NCI-H82 treated with DMSO at 0.1 percent for 48 hours (cell line): Measurements from ENCODE around the gene ZNF292.
"Not testable (repeated sequence)": the region's sequence is repeated elsewhere in the genome, so short reads cannot be mapped to it uniquely, and the experiment has no call there.

Experiments
- DNase-seq: peaks from one replicate; lab custom pipeline; 2025; ENCODE audit not compliant: unreplicated experiment; lab: John Stamatoyannopoulos, UW

The ZNF292 gene

DNA sequence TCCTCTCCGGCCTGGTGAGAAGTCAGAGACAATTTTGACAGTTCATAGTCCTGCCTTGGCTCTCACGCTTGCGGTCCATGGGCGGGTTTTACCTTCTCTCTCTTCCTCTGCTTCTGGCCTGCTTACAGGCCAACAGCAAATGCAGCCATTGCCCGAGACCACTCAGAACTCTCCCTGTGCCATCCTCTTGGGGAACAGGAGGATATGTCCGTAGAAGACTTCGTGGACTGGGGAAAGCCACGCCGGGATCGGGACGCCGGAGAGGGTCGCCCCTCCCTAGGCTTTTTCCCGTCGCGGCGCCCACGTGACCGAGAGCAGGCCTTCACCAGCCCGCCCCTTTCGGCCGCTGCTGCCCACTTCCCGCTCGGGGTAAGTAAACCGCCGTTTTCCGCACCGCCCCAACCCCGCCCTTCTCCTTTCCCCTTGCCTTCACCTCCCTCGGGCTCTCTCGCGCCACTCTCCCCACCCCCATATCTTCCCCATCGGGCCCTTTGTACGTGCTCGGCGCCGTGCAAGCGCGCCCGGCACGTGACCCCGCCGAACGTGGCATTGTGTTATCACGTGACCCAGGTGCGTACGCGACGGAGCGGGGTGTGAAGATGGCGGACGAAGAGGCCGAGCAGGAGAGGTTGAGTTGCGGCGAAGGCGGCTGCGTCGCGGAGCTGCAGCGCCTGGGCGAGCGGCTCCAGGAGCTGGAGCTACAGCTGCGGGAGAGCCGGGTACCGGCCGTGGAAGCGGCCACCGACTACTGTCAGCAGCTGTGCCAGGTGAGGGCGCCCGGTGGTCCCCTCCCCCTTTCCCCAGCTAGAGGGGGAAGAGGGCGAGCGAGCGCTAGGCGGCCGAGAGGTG, at the start of gene ZNF292:
TSS of gene ZNF292 (plus strand) at position 573 of the 849 bp plus-strand sequence. CDS start at position 600, 27 bp downstream.
- DNase-seq = peak; percentile 83

DNA sequence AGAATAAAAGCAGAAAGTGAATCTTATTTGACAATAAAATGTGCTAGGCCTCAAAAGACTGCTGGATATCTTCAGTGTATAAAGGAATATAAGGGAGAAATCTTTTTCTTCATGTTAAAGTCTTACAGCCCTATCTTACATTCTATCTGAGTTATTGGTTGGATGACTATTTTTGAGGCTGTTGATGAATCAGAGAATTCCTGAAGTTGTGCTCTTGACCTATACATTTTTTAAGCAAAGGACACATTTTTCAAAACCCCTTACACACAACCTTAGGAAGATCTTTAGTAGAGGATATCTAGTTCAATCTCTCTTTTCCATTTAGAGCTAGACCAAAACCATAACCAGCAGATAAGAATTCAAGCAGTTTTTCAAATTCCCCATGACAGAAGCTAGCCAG, 49.5 kb upstream of the ZNF292 start:
- DNase-seq = no peak

DNA sequence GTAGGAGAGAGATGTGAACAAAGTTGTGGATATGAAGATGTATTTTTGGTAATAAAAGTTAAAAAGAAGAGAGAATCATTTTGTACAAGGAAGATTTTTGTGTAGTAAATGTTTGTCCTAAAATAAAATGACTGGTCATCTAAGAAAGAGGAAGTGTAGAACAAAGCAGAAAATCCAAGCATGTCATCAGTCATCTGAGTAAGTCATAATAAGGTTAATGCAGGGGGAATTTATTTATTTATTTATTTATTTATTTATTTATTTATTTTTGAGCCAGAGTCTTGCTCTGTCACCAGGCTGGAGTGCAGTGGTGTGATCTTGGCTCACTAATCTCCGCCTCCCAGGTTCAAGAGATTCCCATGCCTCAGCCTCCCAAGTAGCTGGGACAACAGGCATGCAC, 44.7 kb upstream of the ZNF292 start:
- DNase-seq = no peak

DNA sequence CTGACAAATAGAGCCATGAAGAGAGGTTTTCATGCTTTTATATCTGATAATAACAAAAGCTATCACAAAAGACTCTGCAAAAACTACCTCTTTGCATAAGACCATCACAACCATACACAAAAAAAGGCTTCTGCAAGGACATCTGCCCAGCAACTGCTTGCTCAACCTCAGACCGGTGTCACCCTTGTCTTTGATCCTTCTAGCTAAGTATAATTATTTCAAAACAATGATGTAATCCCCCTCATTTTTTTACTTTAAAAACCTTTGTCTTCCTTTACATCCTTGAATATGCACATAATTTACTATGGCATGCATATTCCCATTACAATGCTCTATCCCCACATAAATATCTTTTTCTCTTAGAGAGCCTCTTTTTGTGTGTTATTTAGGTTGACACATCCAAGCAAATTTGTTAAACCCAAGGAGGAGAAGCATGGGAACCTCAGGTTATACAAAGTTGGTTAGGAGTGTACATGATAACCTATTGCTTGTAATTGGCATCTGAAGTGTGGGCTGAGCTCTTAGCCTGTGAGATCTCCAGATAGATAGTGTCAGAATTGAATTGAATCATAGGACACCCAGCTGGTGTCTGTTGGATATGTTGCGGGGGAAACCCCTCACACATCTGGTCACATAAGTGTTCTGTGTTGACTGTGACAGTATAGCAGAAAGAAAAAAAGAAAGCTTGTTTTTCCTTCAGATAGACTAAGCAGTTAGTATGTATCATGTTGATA, 39.8 kb upstream of the ZNF292 start:
- DNase-seq = no peak

DNA sequence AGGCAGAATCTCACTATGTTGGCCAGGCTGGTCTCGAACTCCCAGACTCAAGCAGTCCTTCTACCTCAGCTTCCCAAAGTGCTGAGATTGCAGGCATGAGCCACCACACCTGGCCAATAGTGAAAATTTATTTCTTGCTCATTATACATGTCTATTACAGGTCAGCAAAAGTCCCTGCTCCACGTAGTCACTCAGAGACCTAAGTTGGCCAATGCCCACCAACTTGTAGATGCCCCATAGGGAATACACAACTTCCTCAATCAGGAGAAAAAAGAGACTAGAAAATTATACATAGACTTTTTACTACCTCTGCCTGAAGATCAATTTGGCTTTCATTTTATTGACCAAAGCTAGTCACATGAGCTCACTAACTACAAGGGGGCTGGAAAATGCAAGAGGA, 38.4 kb upstream of the ZNF292 start:
- DNase-seq = no peak

DNA sequence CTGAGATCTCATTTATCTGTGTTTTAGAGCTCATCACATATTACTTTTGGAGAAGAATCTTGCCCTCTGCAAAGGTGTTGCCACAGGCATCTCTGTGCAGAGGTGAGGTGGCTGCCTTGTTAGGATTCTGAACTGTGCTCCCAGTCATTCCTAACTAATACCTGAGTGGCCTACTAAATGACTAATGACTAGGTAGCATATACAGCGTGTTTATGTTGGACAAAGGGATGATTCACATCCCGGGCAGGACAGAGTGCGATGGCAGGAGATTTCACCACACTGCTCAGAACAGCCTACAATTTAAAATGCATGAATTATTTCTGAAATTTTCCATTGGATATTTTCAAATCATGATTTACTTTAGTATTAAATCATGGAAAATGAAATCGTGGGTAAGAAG, 37.3 kb upstream of the ZNF292 start:
- no peak for DNase-seq

DNA sequence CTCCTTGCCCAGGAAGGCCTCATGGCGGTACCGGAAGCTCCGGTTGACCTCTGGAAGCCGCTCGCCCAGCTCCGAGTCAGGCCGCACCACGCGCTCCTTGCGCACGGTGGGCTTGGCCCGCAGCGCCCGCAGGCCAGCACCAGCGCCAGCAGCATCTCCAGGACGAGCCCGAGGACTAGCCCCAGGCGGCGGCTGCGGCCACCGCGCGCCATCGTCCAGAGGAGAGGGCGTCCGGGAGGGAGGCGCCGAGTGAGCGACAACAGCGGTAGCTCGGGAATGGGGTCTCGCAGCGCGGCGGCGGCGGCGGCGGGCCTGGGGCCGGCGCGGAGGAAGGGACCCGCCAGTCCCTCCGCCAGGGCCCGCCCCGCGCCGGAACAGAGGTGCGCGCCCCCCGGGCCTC, 32.9 kb upstream of the ZNF292 start:
- no peak for DNase-seq

DNA sequence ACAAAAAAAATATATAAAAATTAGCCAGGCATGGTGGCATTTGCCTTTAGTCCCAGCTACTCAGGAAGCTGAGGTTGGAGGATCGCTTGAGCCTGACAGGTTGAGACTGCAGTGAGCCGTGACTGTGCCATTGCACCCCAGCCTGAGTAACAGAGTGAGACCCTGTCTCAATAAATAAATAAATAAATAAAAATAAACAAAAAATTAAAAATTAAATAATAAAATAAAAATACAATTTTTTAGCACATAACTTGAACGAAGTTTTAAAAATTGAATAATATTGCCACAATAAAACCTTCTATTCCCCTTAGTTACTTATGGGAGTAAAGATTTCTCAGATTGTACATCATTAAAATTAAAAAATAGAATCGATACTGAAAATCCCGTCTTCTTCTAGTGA, 31.3 kb upstream of the ZNF292 start:
- DNase-seq = no peak

DNA sequence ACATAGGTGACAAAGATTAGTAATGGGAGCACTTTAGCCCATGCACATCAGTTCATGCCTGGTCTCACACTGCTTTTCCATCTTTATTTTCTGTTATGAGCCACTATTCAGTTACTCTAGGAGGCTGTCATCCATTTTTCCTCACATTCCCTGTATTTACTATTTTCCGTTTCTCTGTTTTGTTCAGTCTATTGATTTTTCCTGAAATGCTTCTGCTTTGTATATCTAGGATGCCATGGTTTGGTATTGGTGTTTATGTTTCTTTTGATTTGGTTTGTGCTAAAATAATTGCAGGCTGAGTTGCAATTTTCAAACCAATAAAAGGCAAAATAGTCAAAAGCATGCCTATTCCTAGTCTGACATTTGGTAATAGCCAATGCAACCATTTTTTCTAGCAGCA, 28.9 kb upstream of the ZNF292 start:
- DNase-seq = no peak

DNA sequence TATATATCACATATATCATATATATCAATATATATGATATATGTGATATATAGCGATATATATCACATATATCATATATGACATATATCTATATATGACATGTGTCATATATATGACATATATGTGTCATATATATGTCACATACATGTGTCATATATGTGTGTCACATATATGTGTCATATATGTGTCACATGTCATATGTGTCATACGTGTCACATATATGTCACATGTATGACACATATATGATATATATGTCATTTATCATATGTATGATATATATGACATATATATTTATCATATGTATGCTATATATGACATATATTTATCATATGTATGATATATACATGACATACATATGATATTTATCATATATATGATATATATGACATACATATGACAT, 27.6 kb upstream of the ZNF292 start:
- no peak for DNase-seq

DNA sequence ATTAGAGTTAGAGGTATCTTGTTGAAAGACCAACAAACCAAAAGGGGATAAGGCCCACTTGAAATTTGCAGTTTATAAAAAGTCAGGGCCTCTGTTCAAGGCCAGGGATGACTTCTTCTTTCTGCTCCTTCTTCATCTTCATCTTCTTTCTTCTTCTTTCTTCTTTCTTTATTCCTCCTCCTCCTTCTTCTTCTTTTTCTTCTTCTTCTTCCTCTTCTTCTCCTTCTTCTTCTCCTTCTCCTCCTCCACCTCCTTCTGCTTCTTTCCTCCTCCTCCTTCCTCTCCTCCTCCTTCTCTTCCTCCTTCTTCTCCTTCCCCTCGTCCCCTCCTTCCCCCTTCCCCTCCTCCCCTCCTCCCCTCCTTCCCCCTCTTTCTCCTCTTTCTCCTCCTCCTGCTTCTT, 18.4 kb upstream of the ZNF292 start:
- no peak for DNase-seq

DNA sequence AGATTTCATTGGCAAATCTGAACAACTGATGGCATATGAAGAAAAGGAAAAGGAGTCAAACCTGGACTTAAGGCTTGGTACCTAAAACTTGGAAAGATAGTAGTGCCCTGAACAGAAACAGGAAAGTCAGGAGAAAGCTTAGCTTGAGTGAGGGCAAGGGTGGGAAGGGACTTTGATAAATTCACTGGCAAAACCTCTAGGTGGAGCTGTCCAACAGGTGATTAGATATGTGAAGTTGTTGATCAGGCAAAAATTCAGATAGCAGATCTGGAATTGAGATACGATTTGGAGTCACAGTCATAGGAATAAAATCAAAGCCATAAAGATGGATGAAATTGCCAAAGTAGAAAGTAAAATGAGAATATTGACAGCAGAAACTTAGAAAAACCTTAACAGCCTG, 16.1 kb upstream of the ZNF292 start:
- DNase-seq = no peak

DNA sequence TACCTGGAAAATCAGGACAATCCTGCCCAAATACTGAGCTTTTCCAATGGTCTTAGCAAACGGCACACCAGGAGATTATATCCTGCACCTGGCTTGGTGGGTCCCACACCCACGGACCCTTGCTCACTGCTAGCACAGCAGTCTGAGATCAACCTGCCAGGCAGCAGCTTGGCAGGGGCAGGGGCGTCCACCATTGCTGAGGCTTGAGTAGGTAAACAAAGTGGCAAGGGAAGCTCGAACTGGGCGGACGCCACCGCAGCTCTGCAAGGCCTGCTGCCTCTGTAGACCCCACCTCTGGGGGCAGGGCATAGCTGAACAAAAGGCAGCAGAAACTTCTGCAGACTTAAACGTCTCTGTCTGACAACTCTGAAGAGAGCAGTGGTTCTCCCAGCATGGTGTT, 15.4 kb upstream of the ZNF292 start:
- not testable (repeated sequence) for DNase-seq

DNA sequence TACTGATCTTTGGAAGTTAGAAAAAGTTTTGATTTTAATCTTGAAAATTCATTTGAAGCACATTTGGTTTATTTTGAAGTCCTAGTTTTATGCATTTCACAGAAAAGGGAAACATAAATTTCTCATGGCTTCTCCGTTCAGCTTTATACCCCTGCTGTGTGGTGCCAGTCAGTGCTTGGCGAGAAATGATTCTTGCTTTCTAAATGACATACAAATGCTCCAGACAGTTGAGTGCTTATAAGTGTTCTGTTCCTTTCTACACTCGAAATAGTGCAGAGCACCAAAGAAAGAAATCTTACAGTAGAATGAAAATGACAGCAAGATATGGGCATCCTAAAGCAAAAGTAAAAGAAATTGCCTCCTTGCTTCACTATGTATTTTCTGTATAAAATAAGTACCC, 9.0 kb upstream of the ZNF292 start:
- no peak for DNase-seq

DNA sequence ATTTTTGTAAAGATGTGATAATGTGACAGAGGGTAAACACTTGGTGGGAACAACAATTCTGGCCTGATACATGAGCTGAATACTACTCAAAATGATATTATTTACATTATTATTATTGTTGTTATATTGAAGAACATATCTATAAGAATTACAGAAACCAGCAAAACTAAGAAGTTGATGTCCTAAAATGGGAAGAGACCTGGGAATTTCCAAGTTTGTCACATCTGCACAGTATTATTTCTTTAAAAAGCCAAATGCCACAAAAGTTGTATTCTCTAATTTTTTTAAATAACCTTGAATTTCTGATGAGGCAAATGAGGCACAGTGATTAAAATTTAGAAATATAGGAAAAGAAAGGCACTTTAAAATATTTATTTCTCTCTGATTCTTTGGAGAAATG, 5.0 kb upstream of the ZNF292 start:
- no peak for DNase-seq

DNA sequence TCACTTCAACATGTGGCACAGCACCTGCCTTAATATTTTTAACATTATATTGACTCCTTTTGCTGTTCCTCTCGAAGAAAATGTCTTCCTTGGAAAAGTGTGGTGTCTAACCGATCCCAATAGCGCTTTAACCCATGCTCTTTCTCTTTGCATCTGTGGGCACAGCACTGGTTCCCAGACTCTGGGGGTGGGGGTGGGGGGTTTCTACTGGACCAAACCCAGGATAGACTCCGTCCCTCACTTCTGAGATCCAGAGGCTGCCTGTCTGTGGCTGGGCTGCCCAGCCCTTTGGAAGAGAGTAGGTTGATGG, 3.9 kb upstream of the ZNF292 start:
- DNase-seq = no peak

DNA sequence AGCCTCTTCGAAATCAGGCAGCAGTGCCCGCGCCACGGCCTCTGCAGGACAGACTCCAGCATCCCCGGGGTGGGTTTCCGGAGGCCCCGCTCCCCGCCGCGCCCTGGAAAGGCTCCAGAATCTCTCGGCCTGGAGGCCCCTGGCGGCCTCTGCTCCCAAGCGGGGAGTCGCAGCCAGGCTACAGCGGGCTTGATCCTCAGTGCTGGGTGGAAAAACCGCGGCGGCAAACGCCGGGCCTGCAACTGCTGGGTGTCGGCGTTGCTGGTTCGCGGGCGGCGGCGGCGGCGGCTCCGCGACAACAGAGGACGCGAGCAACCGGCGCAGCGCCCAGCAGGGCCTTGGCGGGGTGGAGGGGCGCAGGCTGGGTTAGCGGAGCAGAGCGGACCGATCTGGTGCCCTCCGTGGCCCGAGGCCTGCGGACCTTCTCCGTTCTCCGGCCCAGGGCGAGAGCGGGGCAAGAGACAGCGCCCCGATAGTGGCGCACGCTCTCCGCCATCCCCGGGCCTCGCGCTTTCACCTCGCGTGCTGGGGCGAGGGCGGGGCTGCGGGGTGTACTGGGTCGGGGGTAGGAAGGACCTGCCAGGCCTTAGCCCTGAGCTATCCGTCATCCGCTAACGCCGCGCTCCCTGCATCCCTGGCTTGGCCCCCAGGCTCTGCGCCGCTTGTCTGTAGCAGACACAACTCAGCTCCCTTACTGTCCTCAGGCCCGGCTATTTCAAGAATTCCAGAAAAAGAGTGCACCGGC, 3.4 kb upstream of the ZNF292 start:
- no peak for DNase-seq

DNA sequence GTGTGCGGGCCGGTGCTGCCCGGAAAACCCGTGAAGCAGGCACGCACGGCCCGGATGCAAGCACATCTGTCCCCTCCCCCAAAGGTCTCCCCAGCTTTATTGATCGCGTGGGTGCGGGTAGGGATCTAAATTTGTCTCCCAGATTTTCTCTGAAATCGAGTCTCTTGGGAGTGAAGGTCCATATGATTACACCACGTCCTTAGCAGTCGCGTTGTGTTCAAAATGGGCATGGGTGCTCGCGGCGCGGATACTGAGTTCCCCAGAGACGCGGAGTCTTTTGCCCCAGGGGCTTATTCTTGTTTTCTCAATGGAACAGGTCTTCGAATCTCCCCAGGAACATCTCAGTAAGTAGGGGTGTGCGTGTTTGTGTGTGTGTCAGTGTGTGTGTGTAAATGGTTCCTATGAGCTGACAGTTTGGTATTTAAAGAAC, 2.8 kb upstream of the ZNF292 start:
- no peak for DNase-seq

DNA sequence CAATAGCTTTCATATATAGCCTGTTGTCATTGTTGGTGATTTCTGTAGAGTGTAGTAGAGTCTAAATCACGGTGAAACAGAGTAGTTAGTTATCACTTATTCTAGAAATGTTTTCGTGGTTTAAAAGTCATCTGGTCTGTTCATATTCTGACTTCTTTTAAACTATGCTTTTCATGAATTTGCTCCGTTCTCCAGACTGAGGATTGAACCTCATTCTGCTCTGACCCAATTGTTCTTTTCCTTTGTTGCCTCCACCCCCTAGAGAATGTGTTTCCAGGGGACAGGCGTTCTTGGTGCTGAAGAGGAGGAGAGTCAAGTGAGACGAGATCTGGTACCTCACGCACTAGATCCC, 748 bp upstream of the ZNF292 start:
- DNase-seq = peak; percentile 45

DNA sequence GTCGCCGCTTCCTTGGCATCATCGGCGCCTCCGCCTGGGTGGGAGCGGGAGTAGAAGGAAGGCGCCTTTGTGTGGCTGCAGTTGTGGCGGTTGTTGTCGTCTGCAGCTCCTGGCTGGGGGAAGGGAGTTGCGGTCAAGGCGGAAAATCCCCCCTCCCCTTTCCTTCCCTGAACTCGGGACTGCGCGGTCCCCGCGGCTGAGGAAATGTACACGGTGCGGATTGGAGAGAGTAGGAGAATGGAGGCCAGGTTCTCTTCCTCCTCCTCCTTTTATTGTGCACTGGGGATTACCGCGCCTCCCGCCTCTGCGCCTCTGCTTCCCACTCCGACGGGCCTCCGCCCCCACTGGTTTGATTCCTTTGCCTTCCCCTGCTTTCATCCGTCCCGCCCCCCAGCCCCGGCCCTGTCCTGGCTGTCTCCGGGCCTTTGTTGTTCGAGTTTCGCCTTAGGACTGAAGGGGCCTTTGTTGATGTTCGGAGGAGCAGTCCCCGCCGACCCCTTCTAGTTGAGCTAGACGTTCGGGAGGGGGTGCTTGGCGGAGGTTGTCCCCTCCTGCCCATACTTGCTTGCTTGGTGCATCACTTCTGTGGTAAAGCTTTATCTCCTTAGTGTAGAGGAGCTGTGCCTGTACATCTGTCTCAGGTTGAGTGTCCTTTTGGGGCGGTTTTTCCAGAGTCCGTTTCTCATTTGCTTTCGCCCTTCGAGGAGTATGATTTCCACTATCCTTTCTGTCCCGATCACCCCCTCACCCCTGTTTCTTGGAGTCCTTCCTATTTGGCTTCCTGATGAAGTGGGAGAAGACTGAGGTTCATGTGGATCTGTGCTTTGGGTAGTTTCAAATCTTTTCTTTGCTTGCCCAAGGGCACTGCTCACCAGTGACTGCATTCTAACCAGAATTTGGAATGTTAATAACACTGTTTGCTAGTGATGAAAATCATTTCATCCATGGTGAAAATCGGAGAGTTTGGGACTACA, 764 bp downstream of the ZNF292 start:
- no peak for DNase-seq

DNA sequence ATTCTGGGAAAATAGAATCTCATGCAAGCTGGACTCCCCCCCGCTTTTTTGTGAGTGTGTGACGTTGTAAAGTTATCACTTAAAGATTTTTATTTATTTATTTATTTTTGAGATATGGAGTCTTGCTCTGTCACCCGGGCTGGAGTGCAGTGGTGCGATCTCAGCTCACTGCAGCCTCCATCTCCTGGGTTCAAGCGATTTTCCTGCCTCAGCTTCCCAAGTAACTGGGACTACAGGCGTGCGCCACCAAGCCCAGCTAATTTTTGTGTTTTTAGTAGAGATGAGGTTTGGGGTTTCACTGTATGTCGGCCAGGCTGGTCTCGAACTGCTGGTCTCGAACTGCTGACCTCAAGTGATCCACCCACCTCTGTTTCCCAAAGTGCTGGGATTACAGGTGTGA, 2.2 kb downstream of the ZNF292 start:
- not testable (repeated sequence) for DNase-seq
